Endothelial cell of umbilical vein (primary cell): ENCODE data around the gene ATG10. TPM values are rescaled to one million over a fixed set of nuclear protein-coding genes. Genes with fewer than 3 reads are reported as not detected.

Experiments used
- BruUV-seq: library from RNA; stranded (reverse); fragments of 400-500 nt; replicated peaks from 2 replicates; lab custom pipeline; 2021; lab: Mats Ljungman, UMichigan
- CTCF ChIA-PET: fragments of 300-600, 350-600 bp; sonication (Branson Sonifier 250); formaldehyde crosslinking; loops from one replicate; lab custom pipeline; 2021; ENCODE audit warnings: antibody characterized with exemption, inconsistent platforms; lab: Charles Lee
- POLR2A ChIA-PET: fragments of 300-600, 350-600 bp; sonication (Branson Sonifier 250); formaldehyde crosslinking; loops from one replicate; lab custom pipeline; 2021; ENCODE audit warnings: antibody characterized with exemption, inconsistent platforms; lab: Charles Lee
- DNase-seq: peaks from one replicate; pipeline ENCODE4 v3.0.0-alpha.2; 2011; ENCODE audit warnings: low read depth, low spot score
- FAIRE-seq: peaks from 2 replicates; lab custom pipeline; 2011; peaks lifted over from hg19 to GRCh38; lab: Jason Lieb, UNC
- H2AFZ ChIP-seq: 2 replicates; pipeline ENCODE4 v1.6.0; 2012; ENCODE audit warnings: low read depth, low read length, control low read depth, inconsistent platforms
- H3K27ac ChIP-seq: 2 replicates; pipeline ENCODE4 v1.5.1; 2011; ENCODE audit warnings: low read depth, mild to moderate bottlenecking, control low read depth, low read length, moderate library complexity; ENCODE audit not compliant: insufficient read depth
- H3K27me3 ChIP-seq, 2 experiments: 2 replicates each; pipeline versions ENCODE4 v1.6.0 to v1.6.1; 2011; ENCODE audit warnings: low read length in 2 of 2, mixed read lengths in 1 of 2; ENCODE audit not compliant: control insufficient read depth in 2 of 2, insufficient read depth in 2 of 2
- H3K36me3 ChIP-seq, 2 experiments: 2 replicates in 1 of 2; 3 replicates in 1 of 2; pipeline ENCODE4 v1.5.1; 2011; ENCODE audit warnings: low read length in 2 of 2, mild to moderate bottlenecking in 1 of 2, moderate library complexity in 1 of 2; ENCODE audit not compliant: control insufficient read depth in 2 of 2, insufficient read depth in 2 of 2; ENCODE audit errors: extremely low read depth in 1 of 2
- H3K4me1 ChIP-seq: 3 replicates; pipeline ENCODE4 v1.5.1; 2011; ENCODE audit warnings: mild to moderate bottlenecking, low read length; ENCODE audit not compliant: control insufficient read depth, insufficient read depth; ENCODE audit errors: extremely low read depth
- H3K4me2 ChIP-seq: 2 replicates; pipeline ENCODE4 v1.6.1; 2011; ENCODE audit warnings: low read length, control low read depth, mixed read lengths; ENCODE audit not compliant: insufficient read depth
- H3K4me3 ChIP-seq, 3 experiments: fragments of 200-600 bp in 1 of 3; sonication (generic), shearing (Covaris generic) in 1 of 3; replicated peaks in 1 of 3; 2 replicates each; pipeline ENCODE4 v1.5.1; 2011 to 2016; ENCODE audit warnings: control low read depth in 3 of 3, low read length in 3 of 3, mild to moderate bottlenecking in 2 of 3, inconsistent platforms in 1 of 3, low read depth in 1 of 3, moderate library complexity in 1 of 3; ENCODE audit not compliant: insufficient read depth in 1 of 3
- H3K79me2 ChIP-seq: 2 replicates; pipeline ENCODE4 v1.6.0; 2012; ENCODE audit warnings: low read length, inconsistent platforms; ENCODE audit not compliant: control insufficient read depth, insufficient read depth
- H3K9ac ChIP-seq: replicated peaks from 2 replicates; pipeline ENCODE3; 2011; ENCODE audit warnings: low read length, control low read depth; ENCODE audit not compliant: insufficient read depth; ENCODE audit errors: extremely low read depth
- H3K9me1 ChIP-seq: replicated peaks from 3 replicates; pipeline ENCODE4 v1.6.0; 2011; ENCODE audit warnings: mild to moderate bottlenecking, low read length; ENCODE audit not compliant: control insufficient read depth, insufficient read depth; ENCODE audit errors: extremely low read depth
- H3K9me3 ChIP-seq: replicated peaks from 2 replicates; pipeline ENCODE4 v1.5.1; 2012; ENCODE audit warnings: low read length, inconsistent platforms; ENCODE audit not compliant: control insufficient read depth, insufficient read depth
- H4K20me1 ChIP-seq: replicated peaks from 2 replicates; pipeline ENCODE3; 2011; ENCODE audit warnings: mild to moderate bottlenecking, low read length; ENCODE audit not compliant: control insufficient read depth, insufficient read depth; ENCODE audit errors: extremely low read depth
- CTCF ChIP-seq, 2 donors: IDR thresholded peaks; 1 replicate in 1 of 2; 2 replicates in 1 of 2; pipeline ENCODE4 v1.5.1; 2011; ENCODE audit warnings: low read length in 2 of 2, mild to moderate bottlenecking in 2 of 2, moderate library complexity in 2 of 2, control low read depth in 1 of 2, inconsistent platforms in 1 of 2, low read depth in 1 of 2; ENCODE audit not compliant: insufficient read depth in 1 of 2; ENCODE audit errors: extremely low read depth in 1 of 2
- EZH2 ChIP-seq: IDR thresholded peaks from 2 replicates; pipeline ENCODE4 v1.6.1; 2012; ENCODE audit warnings: borderline replicate concordance, low read depth, mild to moderate bottlenecking, moderate library complexity, low read length, inconsistent platforms; ENCODE audit not compliant: severe bottlenecking
- FOS ChIP-seq: IDR thresholded peaks from 2 replicates; pipeline ENCODE4 v1.6.1; 2011; ENCODE audit warnings: mild to moderate bottlenecking, low read length, moderate library complexity, borderline replicate concordance; ENCODE audit not compliant: insufficient read depth
- GATA2 ChIP-seq: IDR thresholded peaks from 2 replicates; pipeline ENCODE4 v1.7.0; 2011; ENCODE audit warnings: low read depth, mild to moderate bottlenecking, moderate library complexity, mixed read lengths, low read length; ENCODE audit not compliant: insufficient read length, insufficient read depth
- JUN ChIP-seq: IDR thresholded peaks from 2 replicates; pipeline ENCODE4 v1.6.1; 2011; ENCODE audit warnings: borderline replicate concordance, low read depth; ENCODE audit not compliant: insufficient read length, insufficient read depth
- MYC ChIP-seq: IDR thresholded peaks from one replicate; pipeline ENCODE4 v1.6.1; 2011; ENCODE audit warnings: mild to moderate bottlenecking, low read depth, low read length
- POLR2A ChIP-seq: IDR thresholded peaks from 2 replicates; pipeline ENCODE4 v1.6.1; 2012; ENCODE audit warnings: low read depth, mild to moderate bottlenecking, control low read depth, low read length
- POLR2AphosphoS5 ChIP-seq: IDR thresholded peaks from 2 replicates; pipeline ENCODE4 v1.6.1; 2012; ENCODE audit warnings: low read depth, mild to moderate bottlenecking, control low read depth, low read length, moderate library complexity; ENCODE audit not compliant: insufficient read depth
- dilution Hi-C: fragments of 300-500 bp; cut with MboI; formaldehyde crosslinking; loops from one replicate; pipeline ENCODE4 v1.15.0; 2019; ENCODE audit warnings: low sequenced_read_pairs; ENCODE audit not compliant: extremely low pct_ligation_motif_present
- intact Hi-C: fragments of 100-400 bp; cut with micrococcal nuclease; formaldehyde crosslinking; loops from one replicate; pipeline ENCODE4 v1.10.0; 2022
- polyA plus RNA-seq, 4 experiments: library from polyadenylated mRNA; depleted of rRNA in 3 of 4; stranded (reverse) in 3 of 4; unstranded in 1 of 4; fragments of >200 nt; gene quantifications; 2 replicates each; pipeline versions ENCODE4 v1.2.1 to v1.2.3, GENCODE V29; 2011 to 2012; ENCODE audit warnings: missing spikeins in 1 of 4
- total RNA-seq: library from RNA; stranded (reverse); gene quantifications from 2 replicates; pipeline ENCODE4 v1.2.3, GENCODE V29; 2021
- TF ChIP-seq, protein P1 (sequence below): IDR thresholded peaks from 2 replicates; pipeline ENCODE4 v1.6.1; 2011; ENCODE audit not compliant: insufficient read depth, insufficient read length

ATG10 gene
- total and polyA plus RNA-seq, 2 donors (not counting 3 experiments of a cell fraction or from before 2014, with no cell fraction given): 1.6 to 3.9 TPM

DNA sequence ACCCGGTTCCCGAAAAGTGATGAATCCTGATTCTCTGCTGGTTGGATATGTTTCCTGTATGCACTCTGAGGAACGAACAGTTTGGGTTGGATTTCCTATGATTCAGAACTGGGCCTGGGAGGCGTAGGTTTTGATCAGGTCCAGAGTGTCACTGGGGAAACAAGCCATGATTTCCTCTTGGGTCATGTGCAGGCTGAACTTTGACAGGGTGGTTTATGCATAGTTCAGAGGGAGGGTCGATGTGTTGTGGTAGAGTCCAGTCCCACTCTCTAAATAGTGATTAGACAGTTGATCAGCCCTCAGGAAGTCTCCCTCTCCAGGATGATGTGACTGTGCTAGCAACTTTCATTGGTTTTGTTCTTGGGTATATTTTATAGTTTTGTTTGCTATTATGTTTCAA is 17.4 kb downstream of the ATG10 start:
- BruUV-seq: no TSS peak
- H3K9me3 ChIP-seq: no peaks in the 10 kb centered on the region
- DNase-seq: no peak
- H3K79me2 ChIP-seq: no peaks in the 10 kb centered on the region
- no peak overlapping the region for H3K27ac ChIP-seq
- no peaks in the 10 kb centered on the region for H4K20me1 ChIP-seq
- H2AFZ ChIP-seq: no peak overlapping the region
- no peak overlapping the region for H3K4me2 ChIP-seq
- ChIA-PET CTCF (no interaction called here), POLR2A (no interaction called here)
- no peak for TF ChIP-seq POLR2A
- H3K9me1 ChIP-seq: no peaks in the 10 kb centered on the region
- H3K4me3 ChIP-seq: no peak overlapping the region
- H3K4me1 ChIP-seq: no peaks in the 10 kb centered on the region
- dilution Hi-C loops (no loop called here), intact Hi-C loops (no loop called here)
- H3K9ac ChIP-seq: no peak overlapping the region
- no peaks in the 10 kb centered on the region for H3K36me3 ChIP-seq
- FAIRE-seq: no peak
- H3K27me3 ChIP-seq: no peaks in the 10 kb centered on the region

- dilution Hi-C loops: no loop called here
- no TSS peak for BruUV-seq
- POLR2A ChIA-PET: no interaction called here
- H4K20me1 ChIP-seq: no peaks in the 10 kb centered on the region
- H3K27ac ChIP-seq: no peak overlapping the region
- DNase-seq (no peak), FAIRE-seq (no peak)
- no peaks in the 10 kb centered on the region for H3K9me1 ChIP-seq
- no peaks in the 10 kb centered on the region for H3K27me3 ChIP-seq
- intact Hi-C loops: no loop called here
- H3K9ac ChIP-seq: no peak overlapping the region
- no peaks in the 10 kb centered on the region for H3K4me1 ChIP-seq
- no peak overlapping the region for H2AFZ ChIP-seq
- no peaks in the 10 kb centered on the region for H3K9me3 ChIP-seq
- H3K4me2 ChIP-seq: no peak overlapping the region
- no peak overlapping the region for H3K4me3 ChIP-seq
- H3K79me2 ChIP-seq: no peaks in the 10 kb centered on the region
- no peaks in the 10 kb centered on the region for H3K36me3 ChIP-seq
- TF ChIP-seq EZH2: no peak
- TF ChIP-seq POLR2A: no peak
- TF ChIP-seq GATA2: no peak
- no peak for TF ChIP-seq CTCF (IDR thresholded peaks at IDR 0.05; ENCODE audit: extremely low read depth in 1 of 2, insufficient read depth in 1 of 2, low read depth in 1 of 2, low read length in 2 of 2)
- TF ChIP-seq POLR2AphosphoS5: no peak
- TF ChIP-seq, protein P1, sequence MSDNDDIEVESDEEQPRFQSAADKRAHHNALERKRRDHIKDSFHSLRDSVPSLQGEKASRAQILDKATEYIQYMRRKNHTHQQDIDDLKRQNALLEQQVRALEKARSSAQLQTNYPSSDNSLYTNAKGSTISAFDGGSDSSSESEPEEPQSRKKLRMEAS: no peak
- TF ChIP-seq MYC: no peak
- no peak for TF ChIP-seq JUN
- no peak for TF ChIP-seq FOS
- CTCF ChIA-PET: interaction anchor here (1.2 kb wide), 1 partner anchor 33 kb away, joined by 3 read pairs; no protein-coding TSS in a partner anchor
Observed at GRCh38 chr5:81994679-81995078, 22.9 kb downstream of the ATG10 start.
